BLaER1 (cell line): ENCODE measurements around the gene PRPH2.
"Not testable (repeated sequence)": the region's sequence is repeated elsewhere in the genome, so short reads cannot be mapped to it uniquely, and the experiment has no call there.

ENCODE experiments used
- H3K27ac ChIP-seq: shearing (Covaris generic); formaldehyde crosslinking; 2 replicates; pipeline ENCODE4 v1.8.1; 2022
- H3K27me3 ChIP-seq: shearing (Covaris generic); formaldehyde crosslinking; 2 replicates; pipeline ENCODE4 v1.8.1; 2022
- H3K36me3 ChIP-seq: shearing (Covaris generic); formaldehyde crosslinking; 2 replicates; pipeline ENCODE4 v1.8.1; 2022
- H3K4me1 ChIP-seq: shearing (Covaris generic); formaldehyde crosslinking; 2 replicates; pipeline ENCODE4 v1.8.1; 2022
- H3K4me2 ChIP-seq: shearing (Covaris generic); formaldehyde crosslinking; 2 replicates; pipeline ENCODE4 v1.8.1; 2022
- H3K4me3 ChIP-seq: shearing (Covaris generic); formaldehyde crosslinking; 2 replicates; pipeline ENCODE4 v1.8.1; 2022
- H3K9ac ChIP-seq: shearing (Covaris generic); formaldehyde crosslinking; 2 replicates; pipeline ENCODE4 v1.8.1; 2022
- H3K9me3 ChIP-seq: shearing (Covaris generic); formaldehyde crosslinking; 2 replicates; pipeline ENCODE4 v1.8.1; 2022
- H4K20me1 ChIP-seq: shearing (Covaris generic); formaldehyde crosslinking; 2 replicates; pipeline ENCODE4 v1.8.1; 2022
- Cebpa-rat ChIP-seq: shearing (Covaris generic); IDR thresholded peaks from 2 replicates; pipeline ENCODE4 v1.8.1; 2022

Gene PRPH2

DNA sequence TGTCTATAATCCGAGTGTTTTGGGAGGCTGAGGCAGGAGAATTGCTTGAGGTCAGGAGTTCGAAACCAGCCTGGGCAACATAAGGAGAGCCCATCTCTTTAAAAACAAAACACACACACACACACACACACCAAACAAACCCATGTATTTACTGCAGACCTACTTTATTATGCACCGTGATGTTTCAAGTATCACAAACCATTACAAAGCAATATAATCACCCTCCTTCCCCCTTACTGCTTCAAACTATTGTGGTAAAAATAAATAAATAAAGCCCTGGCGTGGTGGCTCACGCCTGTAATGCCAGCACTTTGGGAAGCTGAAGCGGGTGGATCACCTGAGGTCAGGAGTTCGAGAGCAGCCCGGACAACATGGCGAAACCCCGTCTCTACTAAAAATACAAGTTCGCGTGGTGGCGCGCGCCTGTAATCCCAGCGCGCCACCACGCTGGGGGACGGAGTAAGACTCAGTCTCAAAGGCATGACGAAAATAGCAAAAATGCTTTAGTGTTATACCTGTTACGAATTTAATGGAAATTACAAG, 22.0 kb upstream of the PRPH2 start:
- no peaks in the 10 kb centered on the region for H3K9me3 ChIP-seq
- peaks cover 74% of the 10 kb centered on the region for H3K4me1 ChIP-seq
- H3K27me3 ChIP-seq = no peaks in the 10 kb centered on the region
- H3K4me3 ChIP-seq = peak overlapping the region; percentile 98
- H3K4me2 ChIP-seq = peak overlapping the region; percentile 90
- peak overlapping the region; percentile 99 for H3K9ac ChIP-seq
- no peaks in the 10 kb centered on the region for H3K36me3 ChIP-seq
- TF ChIP-seq Cebpa-rat = no peak
- peaks cover 23% of the 10 kb centered on the region for H4K20me1 ChIP-seq
- H3K27ac ChIP-seq = peak overlapping the region; percentile 98

DNA sequence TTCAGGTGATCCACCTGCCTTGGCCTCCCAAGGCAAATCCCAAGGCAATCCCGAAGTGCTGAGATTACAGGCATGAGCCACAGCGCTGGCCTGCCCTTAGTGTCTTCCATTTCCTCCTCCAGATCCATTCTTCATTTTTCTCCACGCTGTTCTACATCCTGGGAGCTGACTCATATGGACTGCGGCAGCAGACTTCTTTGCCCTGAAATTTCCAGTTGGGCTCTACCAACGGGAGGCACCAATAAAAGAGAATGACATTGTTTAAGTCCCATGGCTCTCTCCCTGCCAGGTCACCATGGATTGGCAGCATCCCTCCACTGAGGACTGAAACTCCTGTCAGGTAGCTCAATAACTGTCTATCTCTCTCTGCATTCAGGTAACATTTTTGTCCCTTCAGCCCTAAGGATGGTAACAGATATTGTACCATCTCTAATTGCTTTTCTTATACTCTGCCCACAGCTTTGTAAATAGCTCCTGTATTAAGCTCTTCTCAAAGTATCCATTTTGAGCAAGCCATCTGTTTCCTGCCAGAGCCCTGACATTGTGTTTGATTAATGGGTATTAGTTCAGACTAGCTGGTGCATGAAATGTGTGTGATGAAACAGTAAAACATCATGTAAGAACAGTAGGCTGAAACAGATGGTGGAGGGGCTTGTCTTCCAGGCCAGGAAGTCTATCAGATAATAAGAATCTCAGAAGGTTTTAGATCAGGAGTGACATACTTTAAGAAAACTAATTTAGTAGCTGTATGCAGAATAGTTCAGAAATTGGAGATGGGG, 19.9 kb upstream of the PRPH2 start:
- Histone ChIP-seq H3K9ac (peak overlapping the region; percentile 99; the same call in 1 of the 2 replicates), H3K4me3 (no peak overlapping the region; the same call in 1 of the 2 replicates), H3K9me3 (no peaks in the 10 kb centered on the region), H3K27ac (peak overlapping the region; percentile 98), H3K36me3 (no peaks in the 10 kb centered on the region), H3K4me2 (peak overlapping the region; percentile 90), H4K20me1 (peaks cover 23% of the 10 kb centered on the region), H3K4me1 (peaks cover 58% of the 10 kb centered on the region), H3K27me3 (no peaks in the 10 kb centered on the region)
- no peak for TF ChIP-seq Cebpa-rat

GRCh38 chr6:42740725-42741124, 18.3 kb upstream of the PRPH2 start:
- Histone ChIP-seq H4K20me1 (peaks cover 23% of the 10 kb centered on the region), H3K4me1 (peaks cover 65% of the 10 kb centered on the region), H3K27ac (peak overlapping the region; percentile 98), H3K27me3 (no peaks in the 10 kb centered on the region), H3K9me3 (no peaks in the 10 kb centered on the region), H3K4me3 (no peak overlapping the region), H3K4me2 (peak overlapping the region; percentile 90), H3K9ac (no peak overlapping the region), H3K36me3 (no peaks in the 10 kb centered on the region)
- TF ChIP-seq Cebpa-rat = no peak

GRCh38 chr6:42735976-42736375, 13.6 kb upstream of the PRPH2 start:
- no peak overlapping the region for H3K9ac ChIP-seq
- H3K4me1 ChIP-seq = peaks cover 39% of the 10 kb centered on the region

DNA sequence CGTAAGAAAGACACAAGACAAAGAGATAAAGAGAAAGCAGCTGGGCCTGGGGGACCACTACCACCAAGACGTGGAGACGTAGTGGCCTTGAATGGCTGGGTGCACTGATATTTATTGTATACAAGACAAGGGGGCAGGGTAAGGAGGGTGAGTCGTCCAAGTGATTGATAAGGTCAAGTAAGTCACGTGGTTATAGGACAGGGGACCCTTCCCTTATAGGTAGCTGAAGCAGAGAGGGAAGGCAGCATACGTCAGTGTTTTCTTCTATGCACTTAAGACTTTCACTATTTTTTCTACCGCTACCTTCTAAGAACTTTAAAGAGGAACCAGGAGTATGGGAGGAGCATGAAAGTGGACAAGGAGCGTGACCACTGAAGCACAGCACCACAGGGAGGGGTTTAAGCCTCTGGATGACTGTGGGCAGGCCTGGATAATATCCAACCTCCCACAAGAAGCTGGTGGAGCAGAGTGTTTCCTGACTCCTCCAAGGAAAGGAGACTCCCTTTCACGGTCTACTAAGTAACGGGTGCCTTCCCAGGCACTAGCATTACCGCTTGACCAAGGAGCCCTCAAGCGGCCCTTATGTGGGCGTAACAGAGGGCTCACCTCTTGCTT, 11.6 kb upstream of the PRPH2 start:
- not testable (repeated sequence) for H3K36me3 ChIP-seq, H3K9me3 ChIP-seq, H3K9ac ChIP-seq, H3K4me2 ChIP-seq, H4K20me1 ChIP-seq, H3K27ac ChIP-seq, H3K27me3 ChIP-seq, H3K4me3 ChIP-seq
- peaks cover 25% of the 10 kb centered on the region for H3K4me1 ChIP-seq

More at GRCh38 chr6:42735976-42736375, 13.6 kb upstream of the PRPH2 start:
- Histone ChIP-seq H3K9me3 (no peaks in the 10 kb centered on the region), H3K4me3 (no peak overlapping the region), H3K27ac (no peak overlapping the region), H4K20me1 (no peaks in the 10 kb centered on the region), H3K27me3 (no peaks in the 10 kb centered on the region), H3K4me2 (peak overlapping the region; percentile 51), H3K36me3 (no peaks in the 10 kb centered on the region)
- TF ChIP-seq Cebpa-rat = no peak

DNA sequence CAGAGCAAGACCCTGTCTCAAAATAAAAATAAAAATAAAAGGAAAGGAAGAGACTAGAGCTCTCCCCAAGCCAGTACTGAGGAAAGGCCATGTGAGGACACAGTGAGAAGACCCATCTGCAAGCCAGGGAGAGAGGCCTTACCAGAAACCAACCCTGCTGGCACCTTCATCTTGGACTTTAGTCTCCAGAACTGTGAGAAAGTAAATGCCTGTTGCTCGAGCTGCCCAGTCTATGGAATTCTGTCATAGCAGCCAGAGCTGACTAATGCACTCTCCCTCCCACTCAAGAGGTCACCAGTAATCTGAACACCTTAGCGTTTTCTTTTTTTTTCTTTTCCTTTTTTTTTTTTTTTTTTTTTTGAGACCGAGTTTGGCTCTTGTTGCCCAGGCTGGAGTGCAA, 7.3 kb upstream of the PRPH2 start:
- Histone ChIP-seq H3K4me2 (no peak overlapping the region), H3K9me3 (no peaks in the 10 kb centered on the region), H3K9ac (no peak overlapping the region), H3K4me1 (peaks cover 23% of the 10 kb centered on the region), H3K27ac (no peak overlapping the region), H3K27me3 (no peaks in the 10 kb centered on the region), H3K4me3 (no peak overlapping the region), H3K36me3 (no peaks in the 10 kb centered on the region), H4K20me1 (no peaks in the 10 kb centered on the region)
- no peak for TF ChIP-seq Cebpa-rat

DNA sequence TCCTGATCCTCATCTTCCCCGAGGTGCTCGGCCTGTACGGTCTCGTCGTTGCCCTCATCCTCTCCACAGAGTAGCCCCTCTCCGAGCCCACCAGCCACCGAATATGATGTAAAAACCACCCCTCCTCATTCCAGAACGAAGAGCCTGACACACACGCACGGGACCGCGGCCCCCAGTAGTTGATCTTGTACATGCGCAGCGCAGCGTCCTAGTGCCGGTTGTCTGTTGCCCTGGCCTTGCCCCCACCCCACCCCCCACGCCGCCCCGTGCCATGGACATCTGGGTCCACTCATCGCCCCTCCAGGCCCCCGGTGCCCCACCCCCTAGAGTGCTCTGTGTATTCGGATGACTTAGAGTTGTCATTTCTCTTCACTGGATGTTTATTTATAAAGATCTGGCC, 5.2 kb upstream of the PRPH2 start:
- Histone ChIP-seq H3K36me3 (no peaks in the 10 kb centered on the region), H3K4me2 (no peak overlapping the region), H3K9ac (no peak overlapping the region), H4K20me1 (no peaks in the 10 kb centered on the region), H3K4me3 (no peak overlapping the region), H3K27me3 (no peaks in the 10 kb centered on the region), H3K9me3 (no peaks in the 10 kb centered on the region), H3K4me1 (peaks cover 17% of the 10 kb centered on the region; the same call in 1 of the 2 replicates), H3K27ac (no peak overlapping the region)
- TF ChIP-seq Cebpa-rat = no peak

- peaks cover 17% of the 10 kb centered on the region; the same call in 1 of the 2 replicates for H3K4me1 ChIP-seq
- no peak overlapping the region for H3K9ac ChIP-seq
- H3K9me3 ChIP-seq = no peaks in the 10 kb centered on the region
- H3K36me3 ChIP-seq = no peaks in the 10 kb centered on the region
- H3K27me3 ChIP-seq = no peaks in the 10 kb centered on the region
- no peaks in the 10 kb centered on the region for H4K20me1 ChIP-seq
- 0 out of 2 replicates have a peak overlapping the region, but pooled peaks have one; percentile 35 for H3K4me3 ChIP-seq
- H3K4me2 ChIP-seq = peak overlapping the region; percentile 73
- no peak for TF ChIP-seq Cebpa-rat
- H3K27ac ChIP-seq = peak overlapping the region; percentile 52
Measured at GRCh38 chr6:42727087-42727611, 4.8 kb upstream of the PRPH2 start.

- H3K4me1 ChIP-seq = peaks cover 17% of the 10 kb centered on the region; the same call in 1 of the 2 replicates
- no peak overlapping the region for H3K9ac ChIP-seq
- no peaks in the 10 kb centered on the region for H3K36me3 ChIP-seq
- no peaks in the 10 kb centered on the region for H3K9me3 ChIP-seq
- 0 out of 2 replicates have a peak overlapping the region, but pooled peaks have one; percentile 35 for H3K4me3 ChIP-seq
- no peaks in the 10 kb centered on the region for H4K20me1 ChIP-seq
- TF ChIP-seq Cebpa-rat = no peak
- H3K27me3 ChIP-seq = no peaks in the 10 kb centered on the region
- H3K4me2 ChIP-seq = peak overlapping the region; percentile 73
- H3K27ac ChIP-seq = peak overlapping the region; percentile 52
Measured at GRCh38 chr6:42726485-42727086, 4.2 kb upstream of the PRPH2 start.
